DOHH2 (cell line): Measurements from ENCODE around the gene NKAP.

Experiments used
- H3F3A ChIP-seq: fragments of 200-600 bp; sonication (generic), shearing (Covaris generic); 2 replicates; pipeline ENCODE4 v1.6.0; 2016; ENCODE audit warnings: antibody characterized with exemption, mild to moderate bottlenecking; ENCODE audit not compliant: control insufficient read depth, insufficient read depth
- H3K27ac ChIP-seq: fragments of 200-600 bp; sonication (generic); 2 replicates; pipeline ENCODE4 v1.5.1; 2014; ENCODE audit warnings: low read depth, mild to moderate bottlenecking, low read length, moderate library complexity
- H3K27me3 ChIP-seq: fragments of 200-600 bp; sonication (generic); 2 replicates; pipeline ENCODE4 v1.6.1; 2014; ENCODE audit warnings: mild to moderate bottlenecking, low read length, mixed read lengths; ENCODE audit not compliant: control insufficient read depth
- H3K36me3 ChIP-seq: fragments of 200-600 bp; sonication (generic); 2 replicates; pipeline ENCODE4 v1.6.1; 2014; ENCODE audit warnings: mild to moderate bottlenecking, low read length, moderate library complexity, mixed read lengths; ENCODE audit not compliant: control insufficient read depth
- H3K4me1 ChIP-seq: fragments of 200-600 bp; sonication (generic); 2 replicates; pipeline ENCODE4 v1.6.1; 2014; ENCODE audit warnings: mild to moderate bottlenecking, low read length, mixed read lengths; ENCODE audit not compliant: control insufficient read depth
- H3K4me2 ChIP-seq: fragments of 200-600 bp; sonication (generic); 2 replicates; pipeline ENCODE4 v1.6.0; 2014; ENCODE audit warnings: mild to moderate bottlenecking, low read length, moderate library complexity
- H3K4me3 ChIP-seq: fragments of 200-600 bp; sonication (generic); 2 replicates; pipeline ENCODE4 v1.5.1; 2014; ENCODE audit warnings: mild to moderate bottlenecking, low read length, mixed read lengths
- H3K79me2 ChIP-seq: fragments of 200-600 bp; sonication (generic); 2 replicates; pipeline ENCODE4 v1.6.1; 2014; ENCODE audit warnings: mild to moderate bottlenecking, low read length, mixed read lengths; ENCODE audit not compliant: control insufficient read depth
- H3K9me2 ChIP-seq: fragments of 200-600 bp; sonication (generic); replicated peaks from 2 replicates; pipeline ENCODE4 v1.6.1; 2014; ENCODE audit warnings: mild to moderate bottlenecking, low read length, mixed read lengths; ENCODE audit not compliant: control insufficient read depth
- H3K9me3 ChIP-seq: fragments of 200-600 bp; sonication (generic); 2 replicates; pipeline ENCODE4 v1.6.1; 2014; ENCODE audit warnings: antibody characterized with exemption, low read length, mixed read lengths; ENCODE audit not compliant: control insufficient read depth, insufficient read depth
- H4K20me1 ChIP-seq: fragments of 200-600 bp; sonication (generic); 2 replicates; pipeline ENCODE4 v1.6.0; 2014; ENCODE audit warnings: low read depth, mild to moderate bottlenecking, antibody characterized with exemption, low read length, moderate library complexity; ENCODE audit not compliant: control insufficient read depth, insufficient read depth
- EZH2phosphoT487 ChIP-seq: fragments of 200-600 bp; sonication (generic); IDR thresholded peaks from 2 replicates; pipeline ENCODE4 v1.6.1; 2017; ENCODE audit warnings: borderline replicate concordance, mild to moderate bottlenecking, antibody characterized with exemption, low read length, moderate library complexity, mixed read lengths
- TF ChIP-seq, protein P1 (sequence below): fragments of 200-600 bp; sonication (generic); IDR thresholded peaks from one replicate; pipeline ENCODE4 v1.5.1; 2014; ENCODE audit warnings: antibody characterized with exemption, mild to moderate bottlenecking, low read depth, low read length; ENCODE audit not compliant: poor library complexity, severe bottlenecking

NKAP gene

DNA sequence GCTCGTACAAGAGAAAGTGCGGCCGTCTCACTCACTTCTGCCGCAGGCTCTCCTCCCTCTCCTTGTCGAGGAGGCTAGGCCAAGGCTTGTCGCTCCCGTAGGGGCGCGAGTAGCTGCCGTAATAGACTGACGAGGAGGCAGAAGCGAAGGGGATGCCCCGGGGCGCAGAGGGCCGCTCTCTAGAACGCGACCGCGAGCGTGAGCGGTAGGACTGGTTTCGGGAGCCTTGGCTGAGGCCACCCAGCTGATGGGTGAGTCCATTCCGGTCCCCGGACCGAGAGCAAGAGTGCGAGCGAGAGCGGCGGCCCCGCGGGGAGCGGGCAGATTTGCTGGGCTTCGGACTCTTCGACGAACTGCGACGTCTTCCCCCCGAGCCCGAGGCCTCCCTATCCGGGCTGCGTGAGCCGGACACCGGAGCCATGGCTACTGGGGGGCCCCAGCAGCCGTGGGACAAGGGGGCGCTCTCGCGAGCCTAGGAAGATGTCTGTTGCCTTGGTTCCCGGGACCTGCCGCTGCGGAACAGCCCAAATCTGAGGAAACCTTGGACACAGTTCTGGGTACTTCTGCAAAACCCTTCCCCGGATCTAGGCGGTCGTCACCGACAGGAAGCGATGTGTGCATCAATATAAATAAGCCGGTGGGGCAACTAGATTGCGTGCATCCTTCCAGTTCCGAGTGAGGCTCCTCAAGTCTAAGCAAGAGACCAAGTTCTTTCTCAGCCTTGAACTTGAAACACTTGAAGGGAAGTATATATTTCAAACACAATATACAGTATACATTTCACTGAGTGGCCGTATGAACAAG is at the start of gene NKAP:
Gene NKAP (minus strand): TSS at position 567 of the 804 bp plus-strand sequence. CDS start 146 bp downstream, at position 421.
- Histone ChIP-seq H4K20me1 (no peaks in the 10 kb centered on the region), H3K27ac (peak within 1 kb of the TSS; percentile 57), H3K4me3 (peak within 1 kb of the TSS; percentile 91), H3K79me2 (peaks cover 24% of the 10 kb centered on the region), H3K36me3 (no peaks in the 10 kb centered on the region), H3K9me2 (no peaks in the 10 kb centered on the region), H3K9me3 (no peaks in the 10 kb centered on the region), H3K27me3 (no peaks in the 10 kb centered on the region), H3F3A (no peaks in the 10 kb centered on the region), H3K4me2 (peak within 1 kb of the TSS; percentile 80), H3K4me1 (peaks cover 14% of the 10 kb centered on the region)
- TF ChIP-seq EZH2phosphoT487 = no peak
- TF ChIP-seq, protein P1, sequence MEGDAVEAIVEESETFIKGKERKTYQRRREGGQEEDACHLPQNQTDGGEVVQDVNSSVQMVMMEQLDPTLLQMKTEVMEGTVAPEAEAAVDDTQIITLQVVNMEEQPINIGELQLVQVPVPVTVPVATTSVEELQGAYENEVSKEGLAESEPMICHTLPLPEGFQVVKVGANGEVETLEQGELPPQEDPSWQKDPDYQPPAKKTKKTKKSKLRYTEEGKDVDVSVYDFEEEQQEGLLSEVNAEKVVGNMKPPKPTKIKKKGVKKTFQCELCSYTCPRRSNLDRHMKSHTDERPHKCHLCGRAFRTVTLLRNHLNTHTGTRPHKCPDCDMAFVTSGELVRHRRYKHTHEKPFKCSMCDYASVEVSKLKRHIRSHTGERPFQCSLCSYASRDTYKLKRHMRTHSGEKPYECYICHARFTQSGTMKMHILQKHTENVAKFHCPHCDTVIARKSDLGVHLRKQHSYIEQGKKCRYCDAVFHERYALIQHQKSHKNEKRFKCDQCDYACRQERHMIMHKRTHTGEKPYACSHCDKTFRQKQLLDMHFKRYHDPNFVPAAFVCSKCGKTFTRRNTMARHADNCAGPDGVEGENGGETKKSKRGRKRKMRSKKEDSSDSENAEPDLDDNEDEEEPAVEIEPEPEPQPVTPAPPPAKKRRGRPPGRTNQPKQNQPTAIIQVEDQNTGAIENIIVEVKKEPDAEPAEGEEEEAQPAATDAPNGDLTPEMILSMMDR = no peak

DNA sequence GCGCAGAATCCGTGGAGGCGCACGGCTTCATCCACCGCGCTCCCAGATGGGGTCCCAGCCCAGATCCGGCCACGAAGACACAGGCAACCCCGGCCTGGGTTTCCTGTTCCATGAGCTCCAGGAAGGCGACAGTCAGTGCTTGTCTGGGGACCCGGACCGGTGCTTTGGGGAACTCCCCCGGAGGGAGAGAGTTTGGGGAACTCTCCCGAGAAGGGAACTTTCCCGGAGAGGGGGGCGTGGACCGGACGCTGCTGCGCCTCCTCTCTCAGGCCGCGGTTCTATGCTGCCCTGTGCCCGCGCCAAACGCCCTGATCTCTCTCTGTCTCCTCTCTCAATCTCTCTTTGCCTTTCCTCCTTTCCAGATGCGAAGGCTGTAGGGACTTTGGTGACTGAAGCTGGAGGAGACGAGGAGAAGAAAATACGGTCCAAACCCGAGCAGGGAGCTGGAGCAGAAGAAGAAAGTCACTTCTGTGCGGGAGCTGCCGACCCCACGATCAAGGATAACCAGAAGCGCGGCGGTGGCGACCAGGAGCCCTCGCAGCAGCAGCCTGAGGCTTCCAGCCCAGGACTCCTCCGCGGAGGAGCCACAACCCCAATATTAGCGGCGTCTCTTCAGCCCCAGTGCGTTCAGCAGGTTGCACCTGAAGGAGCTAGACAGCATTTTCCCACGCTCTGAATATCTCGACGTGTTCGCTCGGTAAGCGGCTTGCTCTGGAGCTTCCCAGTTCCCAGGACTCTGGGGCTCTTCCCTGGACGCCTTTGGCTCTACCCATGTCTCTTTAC is 47.6 kb upstream of the NKAP start:
- no peak for TF ChIP-seq EZH2phosphoT487
- TF ChIP-seq, protein P1 = no peak
- Histone ChIP-seq H3K27ac (no peak overlapping the region), H3K4me3 (peak overlapping the region; percentile 15; the same call in 1 of the 2 replicates), H3K36me3 (no peaks in the 10 kb centered on the region), H3K27me3 (peaks cover 45% of the 10 kb centered on the region), H3K4me2 (peak overlapping the region; percentile 39; the same call in 1 of the 2 replicates), H3F3A (no peaks in the 10 kb centered on the region), H3K9me3 (no peaks in the 10 kb centered on the region), H3K4me1 (peaks cover 5% of the 10 kb centered on the region; the same call in 1 of the 2 replicates), H4K20me1 (no peaks in the 10 kb centered on the region), H3K9me2 (no peaks in the 10 kb centered on the region), H3K79me2 (no peaks in the 10 kb centered on the region)

DNA sequence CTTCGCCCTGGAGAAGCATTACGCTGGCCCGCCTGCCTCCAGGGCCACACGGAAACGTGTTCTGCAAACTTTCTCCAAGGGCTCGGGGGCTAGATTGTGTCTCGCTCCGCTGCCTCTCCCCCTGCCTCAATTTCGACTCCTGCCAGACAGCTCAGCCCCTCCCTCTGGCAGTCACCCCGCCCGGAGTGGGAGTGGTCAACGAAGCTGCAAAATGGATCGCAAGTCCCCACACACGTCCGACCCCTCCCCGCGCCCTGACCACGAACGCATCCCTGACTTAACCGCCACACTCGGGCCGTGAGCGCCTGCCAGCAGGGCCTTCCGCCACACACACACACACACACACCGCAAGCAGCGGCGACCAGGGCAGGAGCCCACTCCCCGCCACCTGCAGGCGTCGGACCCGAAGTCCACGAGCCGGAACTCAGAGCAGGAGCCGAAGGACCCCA is 47.0 kb upstream of the NKAP start:
- Histone ChIP-seq H3K9me2 (no peaks in the 10 kb centered on the region), H3K4me2 (peak overlapping the region; percentile 39; the same call in 1 of the 2 replicates), H3K79me2 (no peaks in the 10 kb centered on the region), H3K27ac (no peak overlapping the region), H4K20me1 (no peaks in the 10 kb centered on the region), H3K9me3 (no peaks in the 10 kb centered on the region), H3F3A (no peaks in the 10 kb centered on the region), H3K27me3 (peaks cover 40% of the 10 kb centered on the region), H3K4me3 (peak overlapping the region; percentile 15; the same call in 1 of the 2 replicates), H3K4me1 (peaks cover 5% of the 10 kb centered on the region; the same call in 1 of the 2 replicates), H3K36me3 (no peaks in the 10 kb centered on the region)
- TF ChIP-seq, protein P1 = no peak
- TF ChIP-seq EZH2phosphoT487 = no peak
